SU-DHL-6 (cell line): ENCODE data around the gene DNM1.
"Not testable (repeated sequence)": the region's sequence is repeated elsewhere in the genome, so short reads cannot be mapped to it uniquely, and the experiment has no call there.

Experiments
- CTCF ChIP-seq: fragments of 200-600 bp; sonication (generic); IDR thresholded peaks from one replicate; pipeline ENCODE4 v1.5.1; 2017; ENCODE audit warnings: antibody characterized with exemption, mild to moderate bottlenecking, low read length, moderate library complexity; ENCODE audit not compliant: insufficient read depth, poor library complexity, severe bottlenecking
- EZH2phosphoT487 ChIP-seq: fragments of 200-600 bp; sonication (generic), shearing (Covaris generic); conservative IDR thresholded peaks from 2 replicates; pipeline ENCODE4 v1.6.1; 2018; ENCODE audit warnings: mild to moderate bottlenecking, antibody characterized with exemption, low read length, moderate library complexity, mixed read lengths

DNA sequence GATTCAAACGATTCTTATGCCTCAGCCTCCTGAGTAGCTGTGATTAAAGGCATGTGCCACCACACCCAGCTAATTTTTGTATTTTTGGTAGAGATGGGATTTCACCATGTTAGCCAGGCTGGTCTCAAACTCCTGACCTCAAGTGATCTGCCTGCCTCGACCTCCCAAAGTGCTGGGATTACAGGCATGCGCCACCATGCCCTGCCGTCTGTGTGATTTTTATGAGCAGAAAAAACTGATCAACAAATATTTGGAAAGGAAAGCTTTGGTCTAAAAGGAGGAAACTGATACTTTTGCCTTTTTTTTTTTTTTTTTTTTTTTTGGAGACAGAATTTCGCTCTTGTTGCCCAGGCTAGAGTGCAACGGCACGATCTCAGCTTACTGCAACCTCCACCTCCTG, 27.7 kb downstream of the DNM1 start:
- not testable (repeated sequence) for TF ChIP-seq CTCF, EZH2phosphoT487
